Central memory CD8-positive, alpha-beta T cell (primary cell): ENCODE results near the gene NOP14.
"Not testable (repeated sequence)": the region's sequence is repeated elsewhere in the genome, so short reads cannot be mapped to it uniquely, and the experiment has no call there.

Experiments
- ATAC-seq: fragments of 150-1000 bp; cut with Tn5 transposase; replicated peaks from 2 replicates; pipeline ENCODE4 v1.10.0; 2022; ENCODE audit warnings: mild to moderate bottlenecking, moderate FRiP score, moderate number of reproducible peaks; ENCODE audit not compliant: poor library complexity, severe bottlenecking; ENCODE audit errors: extremely low read depth
- DNase-seq, 2 donors: peaks; one replicate each; pipeline ENCODE4 v3.0.0; 2021; ENCODE audit warnings: low spot score in 2 of 2
- H3K27ac Mint-ChIP-seq: one replicate; pipeline ENCODE4 v1.8.0; 2022; ENCODE audit warnings: low read depth, mild to moderate bottlenecking, moderate library complexity, mixed read lengths
- H3K27me3 Mint-ChIP-seq: one replicate; pipeline ENCODE4 v1.8.0; 2022; ENCODE audit warnings: mixed read lengths
- H3K36me3 Mint-ChIP-seq: one replicate; pipeline ENCODE4 v1.8.0; 2022; ENCODE audit warnings: mild to moderate bottlenecking, moderate library complexity, mixed read lengths; ENCODE audit not compliant: insufficient read depth
- H3K4me1 Mint-ChIP-seq: one replicate; pipeline ENCODE4 v1.8.0; 2022; ENCODE audit warnings: mixed read lengths
- H3K4me3 Mint-ChIP-seq: one replicate; pipeline ENCODE4 v1.8.0; 2022; ENCODE audit warnings: mild to moderate bottlenecking, moderate library complexity, mixed read lengths
- H3K9me3 Mint-ChIP-seq: one replicate; pipeline ENCODE4 v1.8.0; 2022; ENCODE audit warnings: mixed read lengths

Gene NOP14

DNA sequence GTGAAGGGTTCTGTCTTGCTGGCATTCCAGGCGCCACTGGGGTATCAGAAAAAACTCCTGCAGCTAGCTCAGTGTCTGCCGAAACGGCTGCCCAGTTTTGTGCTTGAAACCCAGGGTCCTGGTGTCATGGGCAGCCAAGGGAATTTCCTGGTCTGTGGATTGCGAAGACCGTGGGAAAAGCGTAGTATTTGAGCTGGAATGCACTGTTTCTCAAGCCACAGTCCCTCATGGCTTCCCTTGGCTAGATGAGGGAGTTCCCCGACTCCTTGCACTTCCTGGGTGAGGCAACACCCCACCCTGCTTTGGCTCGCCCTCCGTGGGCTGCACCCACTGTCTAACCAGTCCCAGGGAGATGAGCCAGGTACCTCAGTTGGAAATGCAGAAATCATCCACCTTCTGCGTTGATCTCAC is 40.1 kb downstream of the NOP14 start:
- DNase-seq, result no peak
- peak overlapping the region; percentile 83 for H3K27ac Mint-ChIP-seq
- peaks cover 35% of the 10 kb centered on the region for H3K36me3 Mint-ChIP-seq
- H3K27me3 Mint-ChIP-seq, result no peaks in the 10 kb centered on the region
- peaks cover 48% of the 10 kb centered on the region for H3K4me1 Mint-ChIP-seq
- ATAC-seq, result peak; percentile 32
- no peaks in the 10 kb centered on the region for H3K9me3 Mint-ChIP-seq
- H3K4me3 Mint-ChIP-seq, result peak overlapping the region; percentile 68

DNA sequence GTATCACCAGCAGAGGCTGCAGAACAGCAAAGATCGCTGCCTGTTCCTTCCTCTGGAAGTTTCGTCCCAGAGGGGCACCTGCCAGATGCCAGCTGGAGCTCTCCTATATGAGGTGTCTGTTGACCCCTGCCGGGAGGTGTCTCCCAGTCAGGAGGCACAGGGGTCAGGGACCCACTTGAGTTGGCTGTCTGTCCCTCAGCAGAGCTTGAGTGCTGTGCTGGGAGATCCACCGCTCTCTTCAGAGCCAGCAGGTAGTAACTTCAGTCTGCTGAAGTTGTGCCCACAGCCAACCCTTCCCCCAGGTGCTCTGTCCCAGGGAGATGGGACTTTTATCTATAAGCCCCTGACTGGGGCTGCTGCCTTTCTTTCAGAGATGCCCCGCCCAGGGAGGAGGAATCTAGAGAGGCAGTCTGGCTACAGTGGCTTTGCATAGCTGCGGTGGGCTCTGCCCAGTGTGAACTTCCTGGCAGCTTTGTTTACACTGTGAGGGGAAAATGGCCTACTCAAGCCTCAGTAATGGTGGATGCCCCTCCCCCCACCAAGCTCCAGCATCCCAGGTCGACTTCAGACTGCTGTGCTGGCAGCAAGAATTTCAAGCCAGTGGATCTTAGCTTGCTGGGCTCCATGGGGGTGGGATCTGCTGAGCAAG is 40.6 kb downstream of the NOP14 start:
- Mint-ChIP-seq H3K4me3 (peak overlapping the region; percentile 50), H3K36me3 (peaks cover 33% of the 10 kb centered on the region), H3K4me1 (peaks cover 54% of the 10 kb centered on the region), H3K27ac (peak overlapping the region; percentile 83)
- H3K27me3 Mint-ChIP-seq, H3K9me3 Mint-ChIP-seq: not testable (repeated sequence)
- peak in 1 of 2 donors; percentile 54 for DNase-seq
- ATAC-seq, result peak; percentile 76

DNA sequence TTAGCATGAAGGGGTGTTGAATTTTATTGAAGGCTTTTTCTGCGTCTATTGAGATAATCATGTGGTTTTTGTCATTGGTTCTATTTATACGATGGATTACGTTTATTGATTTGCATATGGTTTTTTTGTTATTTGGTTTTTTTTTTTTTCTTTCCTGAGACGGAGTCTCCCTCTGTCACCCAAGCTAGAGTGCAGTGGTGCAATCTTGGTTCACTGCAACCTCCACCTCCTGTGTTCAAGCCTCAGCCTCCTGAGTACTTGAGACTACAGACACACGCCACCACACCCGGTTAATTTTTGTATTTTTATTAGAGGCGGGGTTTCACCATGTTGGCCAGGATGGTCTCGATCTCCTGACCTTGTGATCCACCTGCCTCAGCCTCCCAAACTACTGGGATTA is 44.5 kb downstream of the NOP14 start:
- peaks cover 51% of the 10 kb centered on the region for H3K36me3 Mint-ChIP-seq
- not testable (repeated sequence) for H3K9me3 Mint-ChIP-seq, H3K27me3 Mint-ChIP-seq, H3K27ac Mint-ChIP-seq, ATAC-seq, H3K4me3 Mint-ChIP-seq, DNase-seq
- H3K4me1 Mint-ChIP-seq, result peaks cover 68% of the 10 kb centered on the region

DNA sequence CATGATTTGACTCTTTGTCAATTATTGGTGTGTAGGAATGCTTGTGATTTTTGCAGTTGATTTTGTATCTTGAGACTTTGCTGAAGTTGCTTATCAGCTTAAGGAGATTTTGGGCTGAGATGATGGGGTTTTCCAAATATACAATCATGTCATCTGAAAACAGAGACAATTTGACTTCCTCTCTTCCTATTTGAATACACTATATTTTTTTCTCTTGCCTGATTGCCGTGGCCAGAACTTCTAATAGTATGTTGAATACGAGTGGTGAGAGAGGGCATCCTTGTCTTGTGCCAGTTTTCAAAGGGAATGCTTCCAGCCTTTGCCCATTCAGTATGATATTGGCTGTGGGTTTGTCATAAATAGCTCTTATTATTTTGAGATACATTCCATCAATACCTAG is 44.9 kb downstream of the NOP14 start:
- Mint-ChIP-seq H3K36me3 (peaks cover 50% of the 10 kb centered on the region), H3K4me1 (peaks cover 64% of the 10 kb centered on the region)
- not testable (repeated sequence) for H3K4me3 Mint-ChIP-seq, H3K9me3 Mint-ChIP-seq, DNase-seq, H3K27ac Mint-ChIP-seq, ATAC-seq, H3K27me3 Mint-ChIP-seq

DNA sequence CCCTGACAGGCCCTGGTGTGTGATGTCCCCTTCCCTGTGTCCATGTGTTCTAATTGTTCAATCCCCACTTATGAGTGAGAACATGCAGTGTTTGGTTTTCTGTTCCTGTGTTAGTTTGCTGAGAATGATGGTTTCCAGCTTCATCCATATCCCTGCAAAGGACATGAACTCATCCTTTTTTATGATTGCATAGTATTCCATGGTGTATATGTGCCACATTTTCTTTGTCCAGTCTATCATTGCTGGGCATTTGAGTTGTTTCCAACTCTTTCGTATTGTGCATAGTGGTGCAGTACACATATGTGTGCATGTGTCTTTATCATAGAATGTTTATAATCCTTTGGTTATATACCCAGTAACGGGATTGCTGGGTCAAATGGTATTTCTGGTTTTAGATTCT is 46.5 kb downstream of the NOP14 start:
- not testable (repeated sequence) for ATAC-seq, DNase-seq, H3K4me3 Mint-ChIP-seq, H3K27me3 Mint-ChIP-seq, H3K9me3 Mint-ChIP-seq, H3K27ac Mint-ChIP-seq
- Mint-ChIP-seq H3K4me1 (peaks cover 48% of the 10 kb centered on the region), H3K36me3 (peaks cover 52% of the 10 kb centered on the region)

DNA sequence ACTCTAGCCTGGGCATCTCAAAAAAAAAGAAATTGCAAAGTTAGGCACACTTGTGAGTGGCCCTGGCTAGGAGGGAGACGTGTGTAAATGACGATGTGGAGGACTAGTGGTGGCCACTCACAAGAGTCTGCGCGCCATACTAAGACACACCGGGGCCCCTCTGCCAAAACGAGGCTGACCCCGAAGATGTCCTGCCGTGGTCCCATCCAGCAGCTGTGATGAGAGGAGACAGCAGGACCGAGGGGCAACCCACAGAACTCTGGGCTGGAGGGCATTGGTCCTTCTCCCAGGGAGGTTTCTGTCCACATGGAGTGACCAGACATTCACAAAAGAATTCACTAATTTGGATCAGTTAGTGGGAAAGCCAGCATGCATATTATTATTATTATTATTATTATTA is 47.4 kb downstream of the NOP14 start:
- Mint-ChIP-seq H3K27me3 (no peaks in the 10 kb centered on the region), H3K4me3 (no peak overlapping the region), H3K36me3 (peaks cover 53% of the 10 kb centered on the region), H3K4me1 (peaks cover 41% of the 10 kb centered on the region), H3K9me3 (no peaks in the 10 kb centered on the region), H3K27ac (no peak overlapping the region)
- ATAC-seq (no peak), DNase-seq (no peak)

DNA sequence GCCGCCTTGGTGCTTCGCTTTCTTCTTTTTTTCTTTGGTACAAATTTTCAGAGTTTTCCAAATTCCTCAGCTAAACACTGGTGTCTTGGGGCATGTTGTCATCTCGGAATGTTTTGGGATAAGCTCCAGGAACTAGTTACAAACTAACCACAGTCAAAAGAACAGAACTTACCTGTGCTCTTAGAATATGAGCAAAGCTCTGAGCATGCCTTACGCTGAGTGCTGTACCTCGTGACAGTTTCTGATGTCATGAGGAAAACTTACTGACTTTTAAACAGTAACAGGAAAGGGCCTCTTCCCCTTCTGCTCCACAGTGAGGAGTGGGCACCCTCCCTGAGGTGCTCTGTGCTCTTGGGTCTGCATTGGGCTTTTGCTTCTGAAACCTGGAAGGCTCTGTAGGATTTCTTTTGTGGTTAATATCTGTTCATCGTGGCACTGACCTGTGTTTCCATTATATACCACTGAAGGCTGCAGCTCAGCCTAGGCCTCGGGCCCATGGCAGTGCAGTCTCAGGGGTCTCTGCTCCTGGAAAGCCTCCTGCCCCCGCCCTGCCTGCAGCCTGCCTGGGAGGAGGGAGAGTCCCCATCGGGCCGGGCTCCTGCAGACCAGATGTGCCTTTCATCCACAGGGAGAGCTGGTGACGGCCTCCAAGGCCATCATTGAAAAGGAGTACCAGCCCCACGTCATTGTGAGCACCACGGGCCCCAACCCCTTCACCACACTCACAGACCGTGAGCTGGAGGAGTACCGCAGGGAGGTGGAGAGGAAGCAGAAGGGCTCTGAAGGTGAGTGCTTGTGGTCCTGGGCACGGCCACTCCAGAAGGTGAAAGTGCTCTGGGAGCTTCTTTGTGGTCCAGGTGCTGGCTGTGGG is 48.7 kb downstream of the NOP14 start:
- peak overlapping the region; percentile 25 for H3K27ac Mint-ChIP-seq
- no peaks in the 10 kb centered on the region for H3K27me3 Mint-ChIP-seq
- no peak overlapping the region for H3K4me3 Mint-ChIP-seq
- DNase-seq, result no peak
- no peak for ATAC-seq
- peaks cover 28% of the 10 kb centered on the region for H3K4me1 Mint-ChIP-seq
- no peaks in the 10 kb centered on the region for H3K9me3 Mint-ChIP-seq
- H3K36me3 Mint-ChIP-seq, result peaks cover 59% of the 10 kb centered on the region

DNA sequence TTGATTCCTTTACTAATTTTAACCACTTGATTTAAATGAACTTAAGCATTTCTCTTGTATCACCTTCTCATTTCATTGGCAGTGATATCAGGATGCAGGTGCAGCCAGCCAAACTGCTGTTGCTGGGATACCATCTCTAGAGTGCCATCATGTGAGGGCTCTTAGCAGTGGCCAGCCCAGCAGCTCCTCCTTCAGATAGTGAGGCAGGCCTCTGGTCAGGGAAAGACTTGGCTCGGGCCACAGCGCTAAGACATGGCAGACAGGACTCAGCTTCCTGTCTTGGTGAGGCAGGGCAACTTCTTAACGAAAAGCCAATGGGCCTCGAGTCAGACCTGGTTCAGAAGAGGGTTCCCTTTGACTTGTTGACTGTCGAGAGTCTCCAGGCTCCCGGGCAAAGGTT is 50.0 kb downstream of the NOP14 start:
- ATAC-seq (no peak), DNase-seq (no peak)
- Mint-ChIP-seq H3K27me3 (no peaks in the 10 kb centered on the region), H3K27ac (no peak overlapping the region), H3K4me1 (peaks cover 21% of the 10 kb centered on the region), H3K4me3 (no peak overlapping the region), H3K36me3 (peaks cover 53% of the 10 kb centered on the region), H3K9me3 (no peaks in the 10 kb centered on the region)

DNA sequence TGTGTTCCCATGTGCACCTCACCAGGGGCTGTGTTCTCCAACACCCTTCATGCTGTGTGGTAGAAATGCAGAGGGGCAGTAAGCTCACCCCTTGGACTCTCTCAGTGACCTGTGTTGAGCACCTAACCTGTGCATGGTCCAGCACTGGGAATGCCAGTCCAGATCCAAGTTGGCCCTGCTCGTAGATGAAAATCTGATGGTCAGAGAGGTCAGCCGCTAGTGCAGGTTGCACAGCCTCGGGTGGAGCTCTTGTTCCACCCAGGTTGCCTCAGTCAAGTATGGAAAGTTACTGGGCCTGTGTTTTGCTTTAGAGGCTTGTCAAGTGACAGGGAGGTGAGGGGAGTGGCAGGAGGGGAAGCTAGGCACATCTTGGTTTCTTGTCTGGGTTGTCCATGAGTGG is 51.3 kb downstream of the NOP14 start:
- H3K9me3 Mint-ChIP-seq, result no peaks in the 10 kb centered on the region
- H3K27me3 Mint-ChIP-seq, result no peaks in the 10 kb centered on the region
- no peak overlapping the region for H3K27ac Mint-ChIP-seq
- H3K4me3 Mint-ChIP-seq, result no peak overlapping the region
- H3K4me1 Mint-ChIP-seq, result peaks cover 14% of the 10 kb centered on the region
- no peak for DNase-seq
- ATAC-seq, result no peak
- H3K36me3 Mint-ChIP-seq, result peaks cover 52% of the 10 kb centered on the region

DNA sequence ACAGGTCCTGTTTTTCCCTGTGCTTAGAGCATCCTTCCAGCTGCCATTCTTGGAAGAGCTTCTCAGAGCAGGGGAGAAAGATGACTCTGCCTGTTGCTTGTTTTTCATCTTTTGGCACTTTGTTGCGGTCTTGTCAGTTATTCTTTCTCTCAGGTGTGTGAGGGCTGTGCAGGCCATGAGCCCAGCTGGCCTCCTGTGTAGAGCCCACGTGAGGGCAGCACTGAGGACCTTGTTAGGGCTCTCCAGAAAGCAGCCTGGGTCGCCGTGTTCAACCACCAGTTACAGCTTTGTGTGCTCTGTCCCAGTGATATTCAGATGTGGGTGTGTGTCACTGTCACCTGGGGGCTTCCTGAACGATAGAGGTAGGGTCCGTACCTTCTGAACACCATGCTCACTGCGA is 52.8 kb downstream of the NOP14 start:
- no peak for DNase-seq
- ATAC-seq, result no peak
- no peak overlapping the region for H3K4me3 Mint-ChIP-seq
- H3K36me3 Mint-ChIP-seq, result peaks cover 52% of the 10 kb centered on the region
- no peaks in the 10 kb centered on the region for H3K9me3 Mint-ChIP-seq
- no peak overlapping the region for H3K27ac Mint-ChIP-seq
- no peaks in the 10 kb centered on the region for H3K27me3 Mint-ChIP-seq
- peaks cover 24% of the 10 kb centered on the region for H3K4me1 Mint-ChIP-seq

DNA sequence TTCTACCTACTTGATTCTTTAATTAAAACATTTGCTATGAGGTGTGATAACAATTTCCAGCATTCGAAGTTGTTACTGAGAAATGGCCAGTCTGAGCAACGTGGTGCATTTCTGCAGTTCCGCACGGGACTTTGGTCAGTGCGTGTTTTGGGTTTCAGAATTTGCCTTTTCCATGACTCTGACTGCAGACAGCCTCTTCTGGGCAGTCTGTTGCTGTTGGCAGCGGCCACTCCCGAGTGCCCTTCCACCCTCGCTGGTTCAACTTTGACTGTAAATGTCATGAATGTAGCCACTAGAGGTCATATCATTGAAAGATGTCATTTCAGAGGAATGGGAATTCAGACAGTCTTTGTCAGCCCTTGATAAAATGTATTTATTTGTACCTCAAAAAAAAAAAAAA is 53.6 kb downstream of the NOP14 start:
- Mint-ChIP-seq H3K36me3 (peaks cover 46% of the 10 kb centered on the region), H3K4me3 (no peak overlapping the region), H3K4me1 (peaks cover 23% of the 10 kb centered on the region), H3K27ac (no peak overlapping the region), H3K27me3 (no peaks in the 10 kb centered on the region), H3K9me3 (no peaks in the 10 kb centered on the region)
- ATAC-seq, result no peak
- DNase-seq, result no peak

DNA sequence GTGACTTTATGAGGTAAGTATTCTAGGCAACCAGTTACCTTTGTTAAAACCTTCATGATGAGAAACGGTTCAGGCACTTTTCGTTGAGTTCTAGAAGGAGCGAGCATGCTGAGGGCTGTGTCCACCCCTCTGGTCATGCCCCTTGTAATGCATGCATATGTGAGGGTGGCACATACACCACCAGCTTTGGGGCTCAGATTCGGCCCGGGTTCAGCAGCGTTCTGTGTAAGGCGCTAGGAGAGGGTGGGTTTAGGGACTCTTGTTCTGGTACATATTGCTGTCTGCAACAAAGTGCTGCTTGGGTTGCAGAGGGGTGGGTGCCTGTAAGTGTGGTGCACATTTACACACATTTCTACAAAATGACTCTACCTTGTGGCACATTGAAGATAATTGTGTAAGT is 54.5 kb downstream of the NOP14 start:
- peaks cover 44% of the 10 kb centered on the region for H3K36me3 Mint-ChIP-seq
- H3K9me3 Mint-ChIP-seq, result no peaks in the 10 kb centered on the region
- DNase-seq (no peak), ATAC-seq (no peak)
- H3K4me3 Mint-ChIP-seq, result no peak overlapping the region
- no peak overlapping the region for H3K27ac Mint-ChIP-seq
- H3K27me3 Mint-ChIP-seq, result no peaks in the 10 kb centered on the region
- H3K4me1 Mint-ChIP-seq, result peaks cover 25% of the 10 kb centered on the region

DNA sequence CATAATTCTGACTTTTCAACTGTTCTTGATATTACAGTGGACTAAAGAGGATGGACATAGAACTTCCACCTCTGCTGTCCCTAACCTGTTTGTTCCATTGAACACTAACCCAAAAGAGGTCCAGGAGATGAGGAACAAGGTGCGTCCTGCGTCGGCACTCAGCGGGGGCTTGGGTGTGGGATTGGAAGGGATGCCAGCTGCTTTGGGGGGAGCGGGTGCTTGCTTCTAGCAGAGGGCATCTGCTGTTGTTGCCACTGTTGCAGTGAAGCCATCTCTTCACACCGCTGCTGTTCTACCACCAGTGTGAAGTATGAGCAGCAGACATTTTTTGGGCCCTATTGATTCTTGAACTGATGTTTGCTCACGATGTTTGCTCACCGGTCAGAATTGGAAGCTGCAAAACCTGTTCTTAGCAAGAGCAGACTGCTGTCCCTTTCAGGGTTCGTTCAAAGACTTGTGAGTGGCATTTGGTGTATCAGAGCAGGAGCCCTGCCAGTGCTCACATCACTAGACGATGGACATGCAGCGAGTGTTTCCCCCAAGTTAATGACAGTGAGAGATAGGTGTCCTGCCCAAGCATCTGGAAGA is 55.4 kb downstream of the NOP14 start:
- H3K27me3 Mint-ChIP-seq, result no peaks in the 10 kb centered on the region
- peaks cover 38% of the 10 kb centered on the region for H3K36me3 Mint-ChIP-seq

More for the DNA sequence above, 55.4 kb downstream of the NOP14 start:
- Mint-ChIP-seq H3K27ac (no peak overlapping the region), H3K4me1 (peaks cover 25% of the 10 kb centered on the region), H3K4me3 (no peak overlapping the region), H3K9me3 (no peaks in the 10 kb centered on the region)
- DNase-seq, result no peak
- no peak for ATAC-seq
